LNCAP (cell line): ENCODE results near the gene SPAG16.

Experiments
- TF ChIP-seq, protein P1 (sequence below): fragments of 450-650 bp; IDR thresholded peaks from 2 replicates; pipeline ENCODE4 v1.5.1; 2017; ENCODE audit warnings: mild to moderate bottlenecking

SPAG16 gene

DNA sequence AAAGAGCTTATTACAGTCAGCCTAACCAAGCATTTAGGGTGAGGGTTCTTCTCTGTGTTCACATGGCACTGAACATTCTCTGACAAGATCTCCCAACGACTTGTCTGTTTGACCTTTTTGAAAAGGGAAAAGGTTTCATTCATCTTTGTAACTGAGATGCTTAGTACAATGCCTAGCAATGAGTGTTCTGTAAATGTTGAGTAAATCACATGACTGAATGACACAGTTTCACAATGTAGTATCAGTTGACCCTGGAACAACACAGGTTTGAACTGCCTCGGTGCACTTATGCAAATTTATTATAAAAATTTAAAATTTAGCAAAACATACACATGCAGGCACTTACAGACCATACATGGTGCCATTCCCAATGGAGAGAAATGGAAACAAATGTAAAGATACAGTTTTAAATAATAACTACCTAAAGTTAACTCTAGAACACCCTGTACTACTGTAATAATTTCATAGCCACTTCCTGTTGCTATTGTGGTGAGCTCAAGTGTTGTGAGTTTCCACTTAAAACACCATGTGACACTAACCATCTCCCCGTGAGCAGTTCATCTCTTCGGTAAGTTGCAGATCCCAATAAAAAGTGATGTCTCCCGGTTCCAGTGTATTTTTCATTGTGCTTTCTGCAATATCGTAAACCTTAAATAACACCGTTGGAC is 1092.5 kb downstream of the SPAG16 start:
- TF ChIP-seq, protein P1, sequence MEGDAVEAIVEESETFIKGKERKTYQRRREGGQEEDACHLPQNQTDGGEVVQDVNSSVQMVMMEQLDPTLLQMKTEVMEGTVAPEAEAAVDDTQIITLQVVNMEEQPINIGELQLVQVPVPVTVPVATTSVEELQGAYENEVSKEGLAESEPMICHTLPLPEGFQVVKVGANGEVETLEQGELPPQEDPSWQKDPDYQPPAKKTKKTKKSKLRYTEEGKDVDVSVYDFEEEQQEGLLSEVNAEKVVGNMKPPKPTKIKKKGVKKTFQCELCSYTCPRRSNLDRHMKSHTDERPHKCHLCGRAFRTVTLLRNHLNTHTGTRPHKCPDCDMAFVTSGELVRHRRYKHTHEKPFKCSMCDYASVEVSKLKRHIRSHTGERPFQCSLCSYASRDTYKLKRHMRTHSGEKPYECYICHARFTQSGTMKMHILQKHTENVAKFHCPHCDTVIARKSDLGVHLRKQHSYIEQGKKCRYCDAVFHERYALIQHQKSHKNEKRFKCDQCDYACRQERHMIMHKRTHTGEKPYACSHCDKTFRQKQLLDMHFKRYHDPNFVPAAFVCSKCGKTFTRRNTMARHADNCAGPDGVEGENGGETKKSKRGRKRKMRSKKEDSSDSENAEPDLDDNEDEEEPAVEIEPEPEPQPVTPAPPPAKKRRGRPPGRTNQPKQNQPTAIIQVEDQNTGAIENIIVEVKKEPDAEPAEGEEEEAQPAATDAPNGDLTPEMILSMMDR = no peak

DNA sequence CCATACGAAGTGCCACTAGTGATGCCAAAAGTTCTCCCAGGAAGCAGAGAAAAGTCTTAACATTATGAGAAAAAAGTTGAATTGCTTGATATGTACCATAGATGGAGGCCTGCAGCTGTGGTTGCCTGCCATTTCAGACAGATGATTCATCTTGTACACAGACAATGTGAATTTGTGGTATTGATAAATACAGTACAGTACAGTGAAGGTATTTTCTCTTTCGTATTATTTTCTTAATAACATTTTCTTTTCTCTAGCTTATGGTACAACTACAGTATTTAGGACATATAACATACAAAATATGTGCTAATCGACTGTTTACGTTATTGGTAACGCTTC is 1093.0 kb downstream of the SPAG16 start:
- TF ChIP-seq, protein P1 = no peak

DNA sequence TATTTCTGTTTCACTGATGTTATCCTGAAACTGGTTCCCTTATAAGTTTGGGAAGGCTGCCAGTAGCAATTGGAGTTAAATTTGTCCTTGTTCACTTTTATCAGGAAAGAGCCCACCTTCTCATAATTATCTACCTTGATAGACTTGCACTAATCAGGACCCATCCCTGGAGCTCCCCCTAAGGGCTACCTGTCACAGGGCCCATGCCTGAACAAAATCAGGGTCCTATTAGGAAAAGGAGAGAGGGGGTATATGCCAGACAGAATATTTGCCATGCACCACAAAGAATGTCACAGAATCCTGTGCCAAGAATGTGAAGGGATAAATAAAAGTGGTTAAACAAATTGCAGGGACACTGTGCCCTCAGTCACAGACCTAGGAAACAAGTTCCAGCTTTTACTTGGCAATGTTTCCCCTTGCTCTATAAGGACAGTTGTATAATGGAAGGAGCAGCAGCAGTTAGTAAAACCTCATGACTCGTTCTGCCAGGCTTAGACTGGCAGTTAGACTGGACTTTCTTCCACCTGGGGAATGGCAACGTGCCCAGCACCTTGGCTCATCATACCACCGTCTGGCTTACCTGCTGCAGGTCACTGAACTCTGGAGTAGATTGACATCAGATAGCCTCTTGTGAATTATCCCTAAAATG is 1094.3 kb downstream of the SPAG16 start:
- TF ChIP-seq, protein P1 = peak; percentile 25; the same call in 1 of the 2 replicates

DNA sequence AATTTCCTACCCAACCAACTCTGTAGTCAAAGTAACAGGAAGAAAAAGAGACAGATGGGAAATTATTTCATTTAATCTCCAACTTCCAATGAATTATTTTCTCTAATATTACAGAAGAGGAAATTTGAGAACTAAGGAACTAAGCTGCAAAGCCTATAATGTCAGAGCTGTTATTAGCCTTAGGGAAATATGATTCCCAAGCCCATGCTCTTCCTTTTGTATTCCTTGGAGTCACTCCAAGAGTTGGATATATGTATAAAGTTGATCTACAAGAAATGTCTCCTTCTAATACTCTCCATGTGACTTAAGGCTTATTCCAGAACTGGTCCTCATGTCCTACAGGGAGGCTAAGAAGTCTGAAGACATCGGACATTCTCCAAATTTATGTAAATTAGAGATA is 1095.0 kb downstream of the SPAG16 start:
- TF ChIP-seq, protein P1 = no peak

DNA sequence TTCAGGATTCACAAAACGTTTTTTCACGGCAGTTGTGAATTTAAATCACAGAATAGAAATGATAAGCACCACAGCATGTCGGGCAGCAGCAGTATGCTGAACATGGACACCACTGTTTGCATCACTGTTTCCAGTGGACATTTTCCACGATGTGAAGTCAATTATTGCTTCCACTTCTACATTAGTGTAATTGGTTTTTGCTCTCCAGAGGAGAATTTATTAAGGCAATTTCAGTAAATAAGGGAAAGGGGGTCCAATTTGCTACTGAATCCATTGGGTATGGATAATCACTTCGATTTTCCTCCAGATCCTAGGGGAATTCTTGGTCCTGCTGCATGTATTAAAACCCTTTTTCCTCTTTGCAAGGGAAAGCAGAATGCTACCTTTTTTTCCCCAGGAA is 1096.4 kb downstream of the SPAG16 start:
- TF ChIP-seq, protein P1 = no peak

DNA sequence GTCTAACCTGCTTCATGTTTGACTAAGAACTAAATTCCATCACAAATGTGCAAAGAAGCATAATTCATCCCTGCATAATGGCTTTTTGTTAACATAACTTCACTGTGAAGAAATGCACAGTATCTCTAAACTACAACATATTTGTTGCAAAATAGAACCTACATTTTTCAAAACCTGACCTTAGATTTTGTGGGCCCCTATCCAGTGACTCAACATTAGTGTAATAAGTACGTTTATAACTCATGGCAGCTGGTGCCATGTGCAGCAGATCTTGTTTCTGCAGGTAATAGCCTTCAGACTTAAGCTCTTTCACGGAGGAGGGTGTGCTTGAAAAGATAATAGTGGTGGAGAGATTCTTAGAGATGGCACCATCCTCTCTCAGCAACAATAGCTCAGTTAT is 1098.0 kb downstream of the SPAG16 start:
- TF ChIP-seq, protein P1 = no peak

DNA sequence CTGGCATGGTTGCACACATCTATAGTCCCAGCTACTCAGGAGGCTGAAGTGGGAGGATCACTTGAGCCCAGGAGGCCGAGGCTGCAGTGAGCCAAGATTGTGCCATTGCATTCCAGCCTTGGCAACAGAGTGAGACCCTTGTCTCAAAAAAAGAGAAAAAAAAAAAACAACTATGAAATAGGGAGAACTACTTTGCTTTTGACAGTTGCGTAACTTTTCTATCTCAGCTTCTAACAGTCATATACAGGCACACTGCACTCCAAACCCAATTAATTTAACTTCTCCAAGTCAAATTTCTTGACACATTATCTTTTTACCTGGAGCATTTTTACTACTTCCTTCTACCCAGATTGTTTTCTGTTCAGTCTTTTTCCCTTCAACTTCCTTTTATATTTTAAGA is 1102.5 kb downstream of the SPAG16 start:
- TF ChIP-seq, protein P1 = no peak

DNA sequence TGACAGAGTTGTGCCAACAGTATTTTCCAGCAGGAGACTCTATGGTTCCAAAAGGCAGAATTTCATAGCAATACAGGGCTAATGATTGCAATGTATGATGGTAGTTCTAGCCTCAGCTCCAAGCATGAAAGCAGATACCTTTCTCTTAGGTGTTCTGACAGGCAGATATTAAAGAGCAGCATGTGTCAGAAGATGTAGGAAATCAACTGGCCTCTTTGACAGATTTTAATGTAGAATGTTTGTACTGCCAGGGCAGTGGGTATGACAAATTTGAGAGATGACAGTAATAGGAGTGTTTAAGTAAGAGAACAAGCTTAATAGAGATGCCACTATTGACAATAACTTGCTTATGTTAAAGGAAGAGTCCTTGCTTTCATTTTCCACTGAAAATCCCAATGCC is 1105.1 kb downstream of the SPAG16 start:
- TF ChIP-seq, protein P1 = no peak
